Glutamatergic neuron (in vitro differentiated cells): ENCODE measurements around the gene PPIE. TPM values are rescaled to one million over a fixed set of nuclear protein-coding genes. Genes with fewer than 3 reads are reported as not detected.
"Not testable (repeated sequence)": the region's sequence is repeated elsewhere in the genome, so short reads cannot be mapped to it uniquely, and the experiment has no call there.

Source experiments
- DNase-seq: peaks from one replicate; pipeline ENCODE4 v3.0.0; 2022
- H3K27ac Mint-ChIP-seq: one replicate; pipeline ENCODE4 v1.8.0; 2020; ENCODE audit warnings: mild to moderate bottlenecking, mixed read lengths, inconsistent platforms; ENCODE audit not compliant: unreplicated experiment
- H3K27me3 Mint-ChIP-seq: one replicate; pipeline ENCODE4 v1.8.0; 2020; ENCODE audit warnings: mild to moderate bottlenecking, moderate library complexity, mixed read lengths, inconsistent platforms; ENCODE audit not compliant: unreplicated experiment
- H3K36me3 Mint-ChIP-seq: one replicate; pipeline ENCODE4 v1.8.0; 2020; ENCODE audit warnings: mild to moderate bottlenecking, mixed read lengths, inconsistent platforms; ENCODE audit not compliant: unreplicated experiment
- H3K4me1 Mint-ChIP-seq: one replicate; pipeline ENCODE4 v1.8.0; 2020; ENCODE audit warnings: mild to moderate bottlenecking, low read depth, mixed read lengths, inconsistent platforms; ENCODE audit not compliant: unreplicated experiment
- H3K4me3 Mint-ChIP-seq: one replicate; pipeline ENCODE4 v1.8.0; 2020; ENCODE audit warnings: mild to moderate bottlenecking, mixed read lengths, inconsistent platforms; ENCODE audit not compliant: unreplicated experiment
- H3K9me3 Mint-ChIP-seq: one replicate; pipeline ENCODE4 v1.8.0; 2020; ENCODE audit warnings: mild to moderate bottlenecking, moderate library complexity, mixed read lengths, inconsistent platforms; ENCODE audit not compliant: unreplicated experiment
- CTCF ChIP-seq: fragments of 200-600 bp; sonication (generic); IDR thresholded peaks from one replicate; pipeline ENCODE4 v1.5.0; 2021; ENCODE audit not compliant: partially characterized antibody, unreplicated experiment
- total RNA-seq: library from RNA; stranded (reverse); fragmentation: NEBNext Ultra II Directional; extraction: Animal tissue kit (Norgen Biotek cat#: 25700); gene quantifications from one replicate; pipeline ENCODE4 v1.2.1, GENCODE V29; 2021; ENCODE audit not compliant: unreplicated experiment

PPIE gene
- total RNA-seq, 1 donor from 2014 or later = 28.8 TPM

GRCh38 chr1:39781349-39781715 lies 42.6 kb downstream of the PPIE start:
- TF ChIP-seq CTCF = no peak
- Mint-ChIP-seq H3K27ac (no peak overlapping the region), H3K4me3 (no peak overlapping the region), H3K36me3 (no peaks in the 10 kb centered on the region), H3K4me1 (no peaks in the 10 kb centered on the region), H3K9me3 (peaks cover 2% of the 10 kb centered on the region), H3K27me3 (peaks cover 9% of the 10 kb centered on the region)
- no peak for DNase-seq

GRCh38 chr1:39782103-39782502 lies 43.4 kb downstream of the PPIE start:
- Mint-ChIP-seq H3K9me3 (peaks cover 2% of the 10 kb centered on the region), H3K4me3 (no peak overlapping the region), H3K4me1 (no peaks in the 10 kb centered on the region), H3K36me3 (no peaks in the 10 kb centered on the region), H3K27me3 (peaks cover 11% of the 10 kb centered on the region), H3K27ac (no peak overlapping the region)
- TF ChIP-seq CTCF = no peak
- no peak for DNase-seq

- not testable (repeated sequence) for DNase-seq, H3K9me3 Mint-ChIP-seq, H3K36me3 Mint-ChIP-seq, H3K4me1 Mint-ChIP-seq, H3K4me3 Mint-ChIP-seq, H3K27ac Mint-ChIP-seq
- H3K27me3 Mint-ChIP-seq = peaks cover 14% of the 10 kb centered on the region
Measured at GRCh38 chr1:39782685-39783084, 44.0 kb downstream of the PPIE start.

GRCh38 chr1:39786303-39787107 lies 47.8 kb downstream of the PPIE start:
- not testable (repeated sequence) for DNase-seq, H3K27ac Mint-ChIP-seq, H3K9me3 Mint-ChIP-seq, H3K36me3 Mint-ChIP-seq, H3K4me1 Mint-ChIP-seq, H3K4me3 Mint-ChIP-seq
- peaks cover 17% of the 10 kb centered on the region for H3K27me3 Mint-ChIP-seq

- not testable (repeated sequence) for H3K4me1 Mint-ChIP-seq, H3K4me3 Mint-ChIP-seq, H3K9me3 Mint-ChIP-seq, H3K36me3 Mint-ChIP-seq, H3K27ac Mint-ChIP-seq, DNase-seq
- H3K27me3 Mint-ChIP-seq = peaks cover 17% of the 10 kb centered on the region
Measured at GRCh38 chr1:39787108-39787375, 48.4 kb downstream of the PPIE start.

- no peak for TF ChIP-seq CTCF
- H3K27ac Mint-ChIP-seq = no peak overlapping the region
- H3K4me1 Mint-ChIP-seq = no peaks in the 10 kb centered on the region
- H3K4me3 Mint-ChIP-seq = no peak overlapping the region
- no peaks in the 10 kb centered on the region for H3K36me3 Mint-ChIP-seq
- H3K27me3 Mint-ChIP-seq = peaks cover 18% of the 10 kb centered on the region
- DNase-seq = no peak
- H3K9me3 Mint-ChIP-seq = no peaks in the 10 kb centered on the region
Measured at GRCh38 chr1:39787468-39787867, 48.8 kb downstream of the PPIE start.

- not testable (repeated sequence) for DNase-seq, H3K4me1 Mint-ChIP-seq, H3K9me3 Mint-ChIP-seq, H3K4me3 Mint-ChIP-seq, H3K36me3 Mint-ChIP-seq, H3K27ac Mint-ChIP-seq
- H3K27me3 Mint-ChIP-seq = peaks cover 20% of the 10 kb centered on the region
Measured at GRCh38 chr1:39787964-39788363, 49.3 kb downstream of the PPIE start.
